ENCODE results near the gene SEC14L2.
"Not testable (repeated sequence)": the region's sequence is repeated elsewhere in the genome, so short reads cannot be mapped to it uniquely, and the experiment has no call there.

The SEC14L2 gene

GRCh38 chr22:30426388-30427353 lies 29.9 kb downstream of the SEC14L2 start:
- peak; percentile 94 for DNase-seq (ENCODE audit: low spot score)

DNA sequence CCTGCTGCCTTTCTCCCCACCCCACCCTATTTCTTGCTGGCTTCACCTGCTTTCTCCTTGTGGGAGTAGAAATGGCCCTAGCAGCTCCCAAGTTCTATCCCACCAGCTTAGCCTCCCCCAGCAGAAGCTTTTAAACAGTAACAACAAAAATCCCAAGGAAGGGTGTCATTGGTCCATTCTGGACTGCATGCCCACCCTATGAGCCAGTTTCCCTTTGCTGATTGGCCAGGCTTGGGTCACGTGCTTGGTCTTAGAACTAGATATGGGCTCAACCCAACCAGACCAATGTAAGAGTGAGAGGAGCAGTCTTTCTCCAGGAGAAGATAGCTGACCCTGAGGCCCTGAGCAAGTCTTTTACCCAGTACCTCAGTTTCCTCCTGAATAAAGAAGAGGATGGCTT lies 31.1 kb downstream of the SEC14L2 start:
- peak; percentile 46 for DNase-seq (ENCODE audit: low spot score)

DNA sequence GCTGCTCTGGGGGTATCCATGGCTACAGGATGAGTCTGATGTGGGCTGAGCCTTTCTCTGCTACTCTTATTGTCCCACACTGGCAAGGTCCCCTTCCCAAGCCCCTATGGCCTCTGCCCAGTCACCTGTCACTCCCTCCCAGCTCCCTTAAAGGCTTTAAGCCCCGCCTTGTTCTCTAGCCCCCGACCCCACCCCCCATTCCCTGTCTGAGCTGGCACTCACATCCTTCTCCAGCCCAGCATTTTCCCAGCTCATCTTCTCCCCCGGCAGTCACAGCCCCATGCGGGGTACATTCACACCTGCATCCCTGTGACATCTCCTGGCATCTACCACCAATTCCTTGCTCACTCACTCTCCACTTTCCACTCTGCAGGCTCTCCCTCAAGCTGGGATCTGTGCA lies 33.1 kb downstream of the SEC14L2 start:
- no peak for DNase-seq (ENCODE audit: low spot score)

- DNase-seq (ENCODE audit: low spot score), result no peak
Measured at GRCh38 chr22:30430933-30431332, 34.1 kb downstream of the SEC14L2 start.

GRCh38 chr22:30432096-30432495 lies 35.3 kb downstream of the SEC14L2 start:
- DNase-seq (ENCODE audit: low spot score), result no peak

DNA sequence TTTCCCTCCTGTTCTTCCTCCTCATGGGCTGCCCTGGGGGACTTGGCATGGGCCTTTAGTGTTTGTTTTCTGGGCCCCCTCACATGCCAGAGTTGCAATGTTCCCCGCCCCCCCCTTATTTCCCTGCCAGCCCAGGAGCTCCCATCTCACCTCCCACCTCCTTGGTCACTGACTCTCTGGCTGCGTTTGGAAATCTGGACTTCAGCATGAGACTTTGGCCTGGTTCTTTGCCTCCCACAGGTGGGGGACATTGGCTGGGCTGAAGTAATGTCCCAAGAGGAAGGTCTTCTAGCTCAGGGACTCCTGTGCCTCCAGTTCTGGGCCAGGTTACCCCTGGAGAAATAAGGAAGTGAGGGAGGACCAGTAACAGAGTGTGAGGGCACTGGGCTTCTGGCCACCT lies 35.7 kb downstream of the SEC14L2 start:
- DNase-seq (ENCODE audit: low spot score), result no peak

DNA sequence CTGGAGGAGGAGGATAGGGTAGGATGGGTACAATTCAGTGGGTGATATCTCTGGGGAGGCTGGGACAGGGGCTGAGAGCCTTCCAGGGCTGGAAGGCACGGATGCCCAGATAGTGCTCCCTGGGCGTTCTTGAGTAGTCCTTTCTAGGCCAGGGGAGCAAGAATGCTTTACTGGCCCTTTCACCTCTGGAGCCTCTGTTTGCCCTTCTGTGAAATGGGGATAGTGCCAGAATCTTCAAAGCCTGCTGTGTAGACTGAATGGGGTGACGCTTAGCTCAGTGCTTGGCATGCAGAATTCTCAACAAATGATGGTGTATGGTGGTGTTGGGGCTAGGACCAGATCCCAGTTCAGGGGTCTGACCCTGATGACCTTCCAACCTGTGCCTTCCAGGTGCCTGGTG lies 36.4 kb downstream of the SEC14L2 start:
- DNase-seq (ENCODE audit: low spot score), result no peak

- no peak for DNase-seq (ENCODE audit: low spot score)
Measured at GRCh38 chr22:30433773-30434172, 37.0 kb downstream of the SEC14L2 start.

- no peak for DNase-seq (ENCODE audit: low spot score)
Measured at GRCh38 chr22:30434843-30435242, 38.0 kb downstream of the SEC14L2 start.

- peak; percentile 82 for DNase-seq (ENCODE audit: low spot score)
Measured at GRCh38 chr22:30435674-30436126, 38.9 kb downstream of the SEC14L2 start.

DNA sequence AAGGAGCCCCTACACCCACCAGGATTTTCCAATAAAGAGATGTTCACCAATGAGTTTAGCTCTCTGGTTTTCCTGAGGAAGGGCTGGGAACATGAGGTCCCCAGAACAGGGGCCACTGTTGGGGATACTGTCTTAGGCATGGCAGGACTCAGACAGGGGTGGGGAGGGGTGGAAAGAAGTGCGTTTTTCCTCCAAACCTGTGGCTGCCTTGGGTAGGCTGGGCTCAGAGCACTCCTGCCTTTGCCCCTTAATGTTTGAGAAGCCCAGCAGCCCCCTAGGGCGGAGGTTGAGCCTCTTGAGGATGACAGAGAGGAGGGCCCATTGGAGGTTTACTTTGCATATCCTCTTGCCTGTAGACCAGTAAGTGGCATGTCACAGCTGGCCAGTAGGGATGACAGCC lies 39.4 kb downstream of the SEC14L2 start:
- no peak for DNase-seq (ENCODE audit: low spot score)

DNA sequence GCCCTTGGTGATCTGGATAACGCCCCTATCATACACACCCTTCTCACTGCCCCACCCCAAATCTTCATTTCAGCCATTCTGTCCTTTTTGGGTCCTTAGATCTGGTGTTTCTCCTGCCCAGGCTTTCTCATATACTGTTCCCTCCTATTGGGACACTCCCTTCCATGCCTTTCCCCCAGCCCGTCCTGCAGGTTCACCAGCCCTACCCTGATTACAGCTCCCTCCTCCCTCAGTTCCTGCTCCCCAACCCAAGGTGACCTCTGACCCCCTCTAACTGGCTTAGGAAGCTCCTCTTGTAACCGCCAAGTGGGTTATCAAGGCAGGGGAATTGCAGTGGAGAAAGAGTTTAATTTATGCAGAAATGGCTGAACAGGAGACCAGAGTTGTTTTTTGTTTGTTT lies 41.7 kb downstream of the SEC14L2 start:
- no peak for DNase-seq (ENCODE audit: low spot score)

DNA sequence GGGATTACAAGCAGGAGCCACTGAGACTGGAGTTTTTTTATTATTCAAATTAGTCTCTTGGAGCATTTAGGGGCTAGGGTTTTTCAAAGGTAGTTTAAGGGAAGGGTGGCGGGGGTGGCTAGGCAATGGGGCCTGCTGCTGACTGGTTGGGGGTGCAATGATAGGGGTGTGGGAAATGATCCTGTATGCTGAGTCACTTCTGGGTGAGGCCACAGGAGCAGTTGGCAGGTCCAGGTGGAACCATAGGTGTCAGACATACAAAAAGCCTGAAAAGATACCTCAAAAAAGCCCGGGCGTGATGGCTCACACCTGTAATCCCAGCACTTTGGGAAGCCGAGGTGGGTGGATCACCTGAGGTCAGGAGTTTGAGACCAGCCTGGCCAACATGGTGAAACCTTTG lies 42.4 kb downstream of the SEC14L2 start:
- DNase-seq (ENCODE audit: low spot score), result no peak

DNA sequence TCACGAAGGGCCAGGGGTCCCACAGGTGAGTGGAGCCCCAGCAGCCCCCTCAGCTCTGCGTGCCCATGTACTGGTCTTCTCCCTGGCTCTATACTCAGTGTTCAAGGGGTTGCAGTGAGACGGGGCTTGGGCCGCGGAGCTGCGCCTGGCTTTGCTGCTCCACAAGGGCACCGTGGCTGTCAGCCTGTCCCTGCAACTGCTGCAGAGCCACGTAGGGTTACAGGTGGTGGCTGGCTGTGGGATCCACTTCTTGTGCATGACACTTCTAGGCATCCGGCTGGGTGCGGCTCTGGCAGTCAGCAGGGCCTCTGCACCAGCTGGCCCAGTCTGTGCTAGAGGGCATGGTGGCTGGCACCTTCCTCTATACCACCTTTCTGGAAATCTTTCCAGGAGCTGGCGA lies 43.0 kb downstream of the SEC14L2 start:
- DNase-seq (ENCODE audit: low spot score), result no peak

- DNase-seq (ENCODE audit: low spot score), result no peak
Measured at GRCh38 chr22:30441088-30441487, 44.3 kb downstream of the SEC14L2 start.

DNA sequence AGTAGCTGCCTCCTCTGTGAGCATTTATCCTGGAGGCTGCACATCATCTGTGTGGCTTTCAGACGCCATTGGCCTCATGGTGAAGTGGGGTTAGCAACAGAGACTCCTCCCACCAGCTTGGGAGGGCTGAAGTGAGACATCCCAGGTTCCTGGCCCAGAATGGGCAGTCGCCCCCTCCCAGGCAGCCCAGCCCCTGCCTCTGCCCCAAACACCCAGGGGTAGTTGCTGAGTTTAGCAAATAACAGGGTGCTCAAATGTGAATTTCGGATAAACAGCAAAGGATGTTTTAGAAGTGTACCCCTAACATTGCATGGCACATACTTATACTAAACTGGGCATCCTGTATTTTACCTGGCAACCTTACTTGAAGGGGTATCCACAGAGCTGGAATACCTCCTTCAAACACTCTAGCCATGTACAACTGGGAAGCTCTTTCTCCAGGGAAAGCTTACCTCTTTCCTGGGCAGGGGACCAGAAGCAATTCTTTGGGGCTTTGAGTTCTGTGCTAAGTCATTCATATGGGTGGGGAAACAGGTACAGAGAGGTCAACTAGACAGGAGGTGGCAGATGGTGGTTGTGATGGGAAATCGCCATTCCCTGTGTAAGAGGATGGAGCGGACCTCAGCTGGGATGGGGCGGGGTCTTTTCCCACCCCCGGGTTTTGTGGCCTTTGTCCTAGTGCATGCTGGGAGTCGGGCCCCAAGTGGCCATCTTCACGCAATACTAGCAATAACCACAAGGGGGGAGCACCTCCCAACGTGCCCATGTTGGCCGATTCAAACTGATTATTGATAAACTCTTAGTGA lies 48.0 kb downstream of the SEC14L2 start:
- peak; percentile 82 for DNase-seq (ENCODE audit: low spot score)

DNA sequence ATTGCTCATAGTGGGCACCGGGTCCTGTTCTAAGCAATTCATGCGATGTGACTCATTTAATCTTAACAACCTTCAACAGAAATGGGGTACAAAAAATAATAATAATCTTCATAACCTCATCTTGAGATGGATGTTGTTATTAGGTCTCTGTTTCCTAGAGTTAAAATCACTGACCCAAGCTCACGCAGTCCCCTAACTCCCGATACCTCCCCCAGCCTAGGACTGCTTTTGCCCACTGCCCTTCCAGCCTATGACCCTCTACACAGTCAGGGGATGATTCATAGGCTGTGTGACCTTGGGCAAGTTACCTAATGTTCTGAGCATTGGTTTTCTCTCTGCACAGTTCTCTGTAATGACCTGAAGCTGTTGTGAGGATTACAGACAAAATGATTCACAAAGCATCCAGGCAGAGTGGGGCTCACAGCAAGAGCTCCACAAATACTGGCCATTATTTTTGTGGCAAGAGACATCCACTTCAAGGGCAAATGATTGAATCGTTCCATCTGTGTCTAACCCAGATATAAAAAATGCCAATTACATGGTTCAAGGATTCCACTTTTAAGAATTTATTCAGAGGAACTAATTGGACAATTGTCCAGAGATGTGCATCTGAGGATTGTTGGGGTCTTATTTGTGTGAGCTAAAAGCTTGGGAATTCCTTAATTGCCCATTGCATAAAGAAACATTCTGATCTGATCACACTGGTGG lies 48.8 kb downstream of the SEC14L2 start:
- no peak for DNase-seq (ENCODE audit: low spot score)

GRCh38 chr22:30447656-30448055 lies 50.8 kb downstream of the SEC14L2 start:
- no peak for DNase-seq (ENCODE audit: low spot score)

DNA sequence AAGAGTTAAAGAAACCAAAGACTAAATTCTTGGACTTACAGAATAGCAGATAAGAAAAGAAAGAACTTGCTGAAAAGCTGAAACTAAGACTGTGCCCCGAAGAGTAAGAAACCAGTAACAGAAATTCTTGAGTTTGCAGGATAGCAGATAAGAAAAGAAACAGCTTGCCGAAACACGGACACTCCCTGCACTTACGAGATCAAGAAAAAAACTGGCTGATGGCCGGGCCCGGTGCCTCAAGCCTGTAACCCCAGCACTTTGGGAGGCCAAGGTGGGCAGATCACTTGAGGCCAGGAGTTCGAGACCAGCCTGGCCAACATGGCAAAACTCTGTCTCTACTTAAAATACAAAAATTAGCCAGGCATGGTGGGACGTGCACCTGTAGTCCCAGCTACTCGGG lies 54.7 kb downstream of the SEC14L2 start:
- DNase-seq (ENCODE audit: low spot score), result not testable (repeated sequence)

GRCh38 chr22:30452861-30453260 lies 56.0 kb downstream of the SEC14L2 start:
- DNase-seq (ENCODE audit: low spot score), result no peak

DNA sequence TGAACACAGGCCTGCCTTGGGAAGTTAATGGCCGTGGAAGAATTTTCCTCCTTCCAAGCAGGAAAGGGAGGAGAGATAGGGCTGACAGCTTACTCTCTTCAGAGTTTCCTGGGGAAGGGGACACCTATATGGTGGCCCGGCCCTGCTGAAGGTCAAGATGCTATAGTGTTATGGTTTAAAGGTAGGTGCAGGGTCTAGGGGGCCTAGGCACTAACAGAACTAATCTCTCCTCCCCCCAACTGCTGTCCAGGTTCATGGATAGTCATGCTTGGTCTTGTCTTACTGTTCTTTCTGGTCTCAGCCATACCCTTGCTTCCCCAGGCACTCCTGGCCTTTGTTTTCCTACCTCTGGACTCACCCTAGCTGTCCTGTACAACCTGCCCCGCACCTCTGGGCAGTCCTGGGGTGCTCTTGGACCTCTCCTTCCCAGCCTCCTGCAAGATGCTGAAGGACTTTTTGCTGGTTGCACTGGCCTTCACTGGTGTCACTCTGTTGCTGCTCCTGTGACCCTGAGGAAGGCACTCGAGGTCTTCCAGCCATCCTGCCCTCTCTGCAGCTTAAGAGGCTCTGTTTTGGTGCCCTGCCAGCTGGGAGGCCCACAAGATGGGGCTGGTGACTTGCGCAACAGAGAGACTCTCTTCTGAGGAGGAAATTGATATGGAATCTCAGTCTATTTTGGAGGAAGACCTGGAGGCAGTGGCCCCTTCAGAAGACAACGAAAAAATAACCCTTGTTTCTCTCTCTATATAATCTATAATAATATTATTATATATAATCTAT lies 57.1 kb downstream of the SEC14L2 start:
- DNase-seq (ENCODE audit: low spot score), result no peak
